Subcutaneous adipose tissue (tissue), 4 donors: Measurements from ENCODE around the gene EPHA3. TPM values are rescaled to one million over a fixed set of nuclear protein-coding genes. Genes with fewer than 3 reads are reported as not detected.

ENCODE experiments used
- total RNA-seq, 4 donors: library from RNA; depleted of rRNA; stranded (reverse); fragments of >200 nt; gene quantifications; one replicate each; pipeline ENCODE4 v1.1.0, GENCODE V29; 2016
- TF ChIP-seq, protein P1 (sequence below): fragments of 450-650 bp; IDR thresholded peaks from one replicate; pipeline ENCODE4 v1.5.1; 2016; ENCODE audit warnings: low read depth, mild to moderate bottlenecking, control low read depth, antibody characterized with exemption, moderate library complexity

The EPHA3 gene
- total RNA-seq, 4 donors from 2014 or later, result 5.6 to 7.2 (median 6.1) TPM

DNA sequence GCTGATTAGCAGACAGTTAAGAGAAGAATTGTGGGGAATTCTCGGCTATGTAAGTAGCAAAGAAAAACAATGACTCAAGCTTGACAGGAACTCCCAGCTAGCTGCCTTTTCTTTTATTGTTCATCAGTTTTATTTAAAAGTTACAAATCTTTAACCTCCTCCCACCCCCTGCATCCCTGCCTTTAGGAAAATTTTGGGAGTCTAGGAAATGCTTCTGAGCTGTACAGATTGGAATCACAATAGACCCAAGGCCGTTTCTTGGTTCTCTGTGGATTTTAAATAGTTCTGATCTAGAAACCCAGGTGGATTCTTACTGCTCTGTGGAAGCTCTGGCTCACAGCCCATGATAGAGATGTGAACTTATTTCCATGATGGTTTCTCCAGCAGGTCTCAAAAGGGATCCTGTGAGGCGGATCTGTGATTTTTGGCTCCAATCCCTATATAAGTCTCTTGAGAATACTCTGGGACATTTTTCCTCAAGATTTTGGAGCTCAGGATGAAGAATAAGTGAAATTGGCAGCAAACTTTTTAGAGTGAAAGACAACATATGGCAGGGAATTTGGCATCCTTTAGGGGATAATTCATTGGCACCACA is 312.3 kb downstream of the EPHA3 start:
- TF ChIP-seq, protein P1, sequence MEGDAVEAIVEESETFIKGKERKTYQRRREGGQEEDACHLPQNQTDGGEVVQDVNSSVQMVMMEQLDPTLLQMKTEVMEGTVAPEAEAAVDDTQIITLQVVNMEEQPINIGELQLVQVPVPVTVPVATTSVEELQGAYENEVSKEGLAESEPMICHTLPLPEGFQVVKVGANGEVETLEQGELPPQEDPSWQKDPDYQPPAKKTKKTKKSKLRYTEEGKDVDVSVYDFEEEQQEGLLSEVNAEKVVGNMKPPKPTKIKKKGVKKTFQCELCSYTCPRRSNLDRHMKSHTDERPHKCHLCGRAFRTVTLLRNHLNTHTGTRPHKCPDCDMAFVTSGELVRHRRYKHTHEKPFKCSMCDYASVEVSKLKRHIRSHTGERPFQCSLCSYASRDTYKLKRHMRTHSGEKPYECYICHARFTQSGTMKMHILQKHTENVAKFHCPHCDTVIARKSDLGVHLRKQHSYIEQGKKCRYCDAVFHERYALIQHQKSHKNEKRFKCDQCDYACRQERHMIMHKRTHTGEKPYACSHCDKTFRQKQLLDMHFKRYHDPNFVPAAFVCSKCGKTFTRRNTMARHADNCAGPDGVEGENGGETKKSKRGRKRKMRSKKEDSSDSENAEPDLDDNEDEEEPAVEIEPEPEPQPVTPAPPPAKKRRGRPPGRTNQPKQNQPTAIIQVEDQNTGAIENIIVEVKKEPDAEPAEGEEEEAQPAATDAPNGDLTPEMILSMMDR, result no peak

DNA sequence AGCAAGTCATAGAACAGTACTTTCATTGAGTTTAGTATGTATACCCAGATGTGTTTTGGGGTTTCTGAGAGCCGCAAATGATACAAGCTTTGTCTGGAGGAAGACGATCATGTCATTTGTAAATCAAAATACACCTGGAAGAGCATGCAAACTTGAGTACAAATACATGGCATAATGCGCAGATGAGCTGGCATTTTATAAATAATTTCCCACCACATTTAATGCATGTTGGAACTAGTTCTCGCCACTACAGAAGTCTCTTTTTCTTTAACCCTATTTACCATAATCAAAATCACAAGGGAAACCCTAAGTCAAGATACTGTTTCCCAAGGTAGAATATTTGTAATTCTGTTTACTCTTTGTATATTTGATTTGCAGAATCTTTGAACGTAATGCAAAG is 318.6 kb downstream of the EPHA3 start:
- TF ChIP-seq, protein P1, result no peak

DNA sequence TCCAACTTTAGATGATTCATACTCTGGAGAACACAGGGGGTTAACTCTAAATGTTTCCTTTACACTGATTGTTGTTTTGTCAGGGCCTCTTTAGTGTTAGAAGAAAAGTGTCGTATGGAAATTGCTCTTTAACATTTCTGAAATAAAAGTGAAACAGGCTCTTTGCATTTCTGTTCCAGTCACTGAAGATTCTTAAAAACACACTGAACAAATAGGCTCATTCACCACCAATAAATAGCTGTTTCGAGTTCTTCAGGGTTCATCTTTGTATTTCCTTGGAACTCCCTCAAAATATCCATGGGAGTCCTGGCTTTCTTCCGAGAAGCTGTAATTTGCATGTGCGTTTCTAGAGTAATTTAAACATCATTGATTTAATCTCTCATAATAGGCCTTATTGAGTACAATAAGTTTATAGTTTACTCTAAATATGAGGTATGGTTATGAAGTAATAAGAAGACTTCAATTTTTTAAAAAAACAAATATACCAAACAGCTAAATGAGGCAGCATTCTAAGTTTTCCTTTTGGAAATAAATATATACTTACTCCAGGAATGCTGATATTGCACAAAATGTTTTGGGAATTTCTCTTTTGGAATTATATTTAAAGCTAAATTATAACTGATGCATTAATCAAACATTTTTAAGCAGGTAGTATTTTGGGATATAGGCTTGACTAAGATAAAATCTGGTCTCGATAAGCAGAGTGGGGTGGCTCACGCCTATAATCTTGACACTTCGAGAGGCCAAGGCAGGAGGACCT is 327.4 kb downstream of the EPHA3 start:
- TF ChIP-seq, protein P1, result no peak

DNA sequence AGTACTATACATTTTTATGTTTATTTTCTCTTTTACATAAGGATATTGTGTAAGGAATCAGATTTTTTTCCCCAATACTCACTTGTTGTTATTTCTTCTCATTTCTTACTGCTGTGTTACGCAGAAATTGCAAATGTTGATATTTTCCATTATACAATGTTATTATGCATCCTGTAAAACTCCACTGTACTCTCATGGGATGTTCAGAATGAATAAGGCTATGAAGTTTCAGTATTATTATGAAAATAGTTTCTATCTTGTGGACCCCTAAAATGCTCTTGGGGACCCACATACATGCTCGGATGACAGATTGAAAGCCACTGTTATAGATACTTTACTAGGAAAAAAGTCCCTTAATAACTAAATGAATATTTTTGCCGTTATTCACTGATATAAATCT is 329.4 kb downstream of the EPHA3 start:
- TF ChIP-seq, protein P1, result no peak

DNA sequence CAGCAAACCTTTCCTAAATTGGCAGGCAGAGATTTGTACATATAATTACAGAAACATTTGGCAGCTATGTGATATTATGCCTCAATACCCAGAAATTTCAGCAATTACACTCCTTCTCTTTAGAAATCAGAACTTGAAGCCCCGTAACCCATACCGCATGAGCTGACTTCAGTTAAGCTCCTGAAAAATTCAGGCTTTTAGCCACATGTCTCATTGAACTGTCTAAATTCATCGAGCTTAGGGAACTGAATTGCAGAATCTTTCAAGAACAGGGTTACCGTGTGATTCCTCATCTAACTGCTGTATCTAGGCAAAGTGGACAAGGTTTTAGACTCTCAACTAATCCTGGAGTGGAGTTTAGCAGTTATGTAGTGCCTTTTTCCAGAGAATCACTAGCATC is 333.0 kb downstream of the EPHA3 start:
- TF ChIP-seq, protein P1, result no peak

DNA sequence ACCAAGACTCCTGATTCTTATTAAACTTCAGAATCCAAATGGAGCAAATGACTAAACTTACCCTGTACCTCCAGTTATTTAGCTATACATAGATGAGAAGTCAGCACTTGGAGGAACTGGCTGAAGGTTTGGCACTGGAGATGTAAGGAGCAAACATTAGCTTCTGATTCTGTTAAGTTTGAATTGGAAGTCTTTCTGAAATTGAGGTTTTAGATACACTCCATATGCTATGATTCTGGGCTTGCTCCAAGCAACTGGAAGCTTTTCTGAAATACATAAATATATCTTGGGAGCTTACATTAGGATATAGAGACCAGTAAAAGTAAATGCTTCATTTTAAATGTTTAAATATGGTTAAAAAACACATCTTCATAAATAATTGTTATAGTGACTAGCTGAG is 333.7 kb downstream of the EPHA3 start:
- TF ChIP-seq, protein P1, result no peak

DNA sequence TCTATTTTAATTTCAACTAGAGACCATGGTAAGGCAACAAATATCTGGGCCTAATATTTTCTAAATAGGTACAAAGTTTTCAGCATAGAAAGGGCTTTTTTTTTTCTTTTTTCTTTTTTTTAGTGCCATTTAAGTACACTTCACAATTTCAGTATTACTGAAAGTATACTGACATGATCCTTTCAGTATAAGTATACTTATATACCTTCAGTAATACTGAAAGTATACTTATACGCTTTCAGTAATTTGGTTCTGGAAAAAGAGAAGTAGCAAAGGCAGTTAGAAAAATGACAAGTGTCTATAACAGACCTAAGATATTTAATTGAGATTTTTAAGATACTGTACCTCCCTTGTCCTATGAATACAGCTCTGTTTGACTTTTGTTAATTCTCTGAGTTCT is 339.2 kb downstream of the EPHA3 start:
- TF ChIP-seq, protein P1, result no peak
